OCI-LY1 (cell line): Measurements from ENCODE around the gene NKAIN2.

ENCODE experiments used
- H2AFZ ChIP-seq: fragments of 200-600 bp; sonication (generic), shearing (Covaris generic); 2 replicates; pipeline ENCODE4 v1.6.0; 2014; ENCODE audit warnings: antibody characterized with exemption, mild to moderate bottlenecking, low read length
- H3F3A ChIP-seq: fragments of 200-600 bp; sonication (generic), shearing (Covaris generic); 2 replicates; pipeline ENCODE4 v1.6.0; 2014; ENCODE audit warnings: mild to moderate bottlenecking, antibody characterized with exemption, low read length, moderate library complexity; ENCODE audit not compliant: insufficient read depth
- H3K27ac ChIP-seq: fragments of 200-600 bp; sonication (generic); 2 replicates; pipeline ENCODE4 v1.5.1; 2014; ENCODE audit warnings: low read length, mixed run types, mild to moderate bottlenecking, low read depth; ENCODE audit not compliant: poor library complexity, severe bottlenecking
- H3K27me3 ChIP-seq: fragments of 200-600 bp; sonication (generic); 2 replicates; pipeline ENCODE4 v1.6.0; 2014; ENCODE audit warnings: antibody characterized with exemption, mild to moderate bottlenecking, low read length, moderate library complexity; ENCODE audit not compliant: insufficient read depth
- H3K36me3 ChIP-seq: fragments of 200-600 bp; sonication (generic); 2 replicates; pipeline ENCODE4 v1.6.1; 2014; ENCODE audit warnings: mild to moderate bottlenecking, antibody characterized with exemption, low read length, moderate library complexity, mixed read lengths; ENCODE audit not compliant: insufficient read depth
- H3K4me1 ChIP-seq: fragments of 200-600 bp; sonication (generic); 2 replicates; pipeline ENCODE4 v1.5.1; 2014; ENCODE audit warnings: mild to moderate bottlenecking, low read length, moderate library complexity; ENCODE audit not compliant: insufficient read depth, severe bottlenecking
- H3K4me2 ChIP-seq: fragments of 200-600 bp; sonication (generic), shearing (Covaris generic); 2 replicates; pipeline ENCODE4 v1.6.1; 2014; ENCODE audit warnings: low read length
- H3K4me3 ChIP-seq: fragments of 200-600 bp; sonication (generic); 2 replicates; pipeline ENCODE4 v1.5.1; 2014; ENCODE audit warnings: low read length, low read depth, mild to moderate bottlenecking, mixed read lengths; ENCODE audit not compliant: poor library complexity, severe bottlenecking
- H3K79me2 ChIP-seq: fragments of 200-600 bp; shearing (Covaris generic); 2 replicates; pipeline ENCODE4 v1.6.1; 2016; ENCODE audit warnings: mixed run types, low read length, mixed read lengths; ENCODE audit not compliant: insufficient read depth
- H3K9ac ChIP-seq: fragments of 200-600 bp; sonication (generic), shearing (Covaris generic); 2 replicates; pipeline ENCODE4 v1.6.1; 2014; ENCODE audit warnings: mild to moderate bottlenecking, low read length, mixed read lengths
- H3K9me2 ChIP-seq: fragments of 200-600 bp; sonication (generic), shearing (Covaris generic); 2 replicates; pipeline ENCODE4 v1.6.1; 2014; ENCODE audit warnings: low read depth, mild to moderate bottlenecking, low read length, mixed read lengths
- H3K9me3 ChIP-seq: fragments of 200-600 bp; shearing (Covaris generic); 2 replicates; pipeline ENCODE4 v1.6.1; 2014; ENCODE audit warnings: low read length, mixed read lengths
- H4K20me1 ChIP-seq: fragments of 200-600 bp; sonication (generic), shearing (Covaris generic); 2 replicates; pipeline ENCODE4 v1.6.0; 2016; ENCODE audit warnings: mild to moderate bottlenecking, low read length; ENCODE audit not compliant: insufficient read depth
- CTCF ChIP-seq: fragments of 200-600 bp; sonication (generic), shearing (Covaris generic); IDR thresholded peaks from 2 replicates; pipeline ENCODE4 v1.5.1; 2017; ENCODE audit warnings: mild to moderate bottlenecking, antibody characterized with exemption, low read length, moderate library complexity, mixed read lengths
- EZH2 ChIP-seq: fragments of 200-600 bp; sonication (generic), shearing (Covaris generic); IDR thresholded peaks from 2 replicates; pipeline ENCODE4 v1.8.0; 2017; ENCODE audit warnings: borderline replicate concordance, mixed run types, mild to moderate bottlenecking, antibody characterized with exemption, low read length, moderate library complexity, mixed read lengths

Gene NKAIN2

GRCh38 chr6:124512431-124512830 is 708.8 kb downstream of the NKAIN2 start:
- no peaks in the 10 kb centered on the region for H3K27me3 ChIP-seq
- H3K4me2 ChIP-seq, result no peak overlapping the region
- H3K79me2 ChIP-seq, result no peaks in the 10 kb centered on the region
- H3K4me1 ChIP-seq, result no peaks in the 10 kb centered on the region
- H3K9me2 ChIP-seq, result no peaks in the 10 kb centered on the region
- H4K20me1 ChIP-seq, result no peaks in the 10 kb centered on the region
- H3K9ac ChIP-seq, result no peak overlapping the region
- H3K9me3 ChIP-seq, result no peaks in the 10 kb centered on the region
- H3K36me3 ChIP-seq, result no peaks in the 10 kb centered on the region
- no peaks in the 10 kb centered on the region for H3F3A ChIP-seq
- no peak overlapping the region for H3K4me3 ChIP-seq
- TF ChIP-seq EZH2 (no peak), CTCF (no peak)
- H3K27ac ChIP-seq, result no peak overlapping the region
- H2AFZ ChIP-seq, result no peak overlapping the region

GRCh38 chr6:124517339-124517738 is 713.7 kb downstream of the NKAIN2 start:
- Histone ChIP-seq H3K9me2 (no peaks in the 10 kb centered on the region), H2AFZ (no peak overlapping the region), H3K9ac (no peak overlapping the region), H3K27ac (no peak overlapping the region), H3K4me3 (no peak overlapping the region), H3K79me2 (no peaks in the 10 kb centered on the region), H3K36me3 (no peaks in the 10 kb centered on the region), H4K20me1 (no peaks in the 10 kb centered on the region), H3K4me1 (no peaks in the 10 kb centered on the region), H3K27me3 (no peaks in the 10 kb centered on the region), H3K4me2 (no peak overlapping the region), H3F3A (no peaks in the 10 kb centered on the region), H3K9me3 (no peaks in the 10 kb centered on the region)
- TF ChIP-seq EZH2 (no peak), CTCF (no peak)

- TF ChIP-seq EZH2, result no peak
- no peak for TF ChIP-seq CTCF
- no peak overlapping the region for H3K4me2 ChIP-seq
- H3K36me3 ChIP-seq, result no peaks in the 10 kb centered on the region
- no peaks in the 10 kb centered on the region for H3F3A ChIP-seq
- no peaks in the 10 kb centered on the region for H4K20me1 ChIP-seq
- H3K79me2 ChIP-seq, result no peaks in the 10 kb centered on the region
- H3K4me3 ChIP-seq, result no peak overlapping the region
- H3K9ac ChIP-seq, result no peak overlapping the region
- no peak overlapping the region for H2AFZ ChIP-seq
- no peaks in the 10 kb centered on the region for H3K27me3 ChIP-seq
- H3K27ac ChIP-seq, result no peak overlapping the region
- no peaks in the 10 kb centered on the region for H3K9me3 ChIP-seq
- no peaks in the 10 kb centered on the region for H3K9me2 ChIP-seq
- H3K4me1 ChIP-seq, result no peaks in the 10 kb centered on the region
These were observed 716.8 kb downstream of the NKAIN2 start for GRCh38 chr6:124520514-124520913.
